H1 (cell line): ENCODE measurements around the gene RAB35. TPM values are rescaled to one million over a fixed set of nuclear protein-coding genes. Genes with fewer than 3 reads are reported as not detected.

Experiments used
- ASH2L ChIP-seq: fragments of 200-600, 300-600 bp; sonication (generic); IDR thresholded peaks from one replicate; pipeline ENCODE4 v1.7.1; 2017; ENCODE audit warnings: low read length
- ATF3 ChIP-seq: IDR thresholded peaks from 2 replicates; pipeline ENCODE4 v1.6.1; 2011; ENCODE audit warnings: low read depth, mild to moderate bottlenecking, low read length; ENCODE audit not compliant: insufficient read depth
- CHD1 ChIP-seq: IDR thresholded peaks from 2 replicates; pipeline ENCODE4 v1.6.1; 2012; ENCODE audit warnings: low read depth, low read length, improper control_type of control experiment
- CTCF ChIP-seq, 3 experiments: IDR thresholded peaks; 1 replicate in 2 of 3; 2 replicates in 1 of 3; pipeline versions ENCODE4 v1.5.1 to v1.6.1; 2011; ENCODE audit warnings: low read length in 3 of 3, mild to moderate bottlenecking in 3 of 3, inconsistent platforms in 2 of 3, low read depth in 1 of 3, moderate library complexity in 1 of 3; ENCODE audit not compliant: insufficient read depth in 1 of 3; ENCODE audit errors: control extremely low read depth in 1 of 3
- GABPA ChIP-seq: IDR thresholded peaks from 2 replicates; pipeline ENCODE4 v1.6.1; 2011; ENCODE audit warnings: mild to moderate bottlenecking, low read length, moderate library complexity, borderline replicate concordance; ENCODE audit not compliant: insufficient read depth
- HDAC6 ChIP-seq: IDR thresholded peaks from one replicate; pipeline ENCODE4 v1.7.1; 2012; ENCODE audit warnings: low read depth, mild to moderate bottlenecking, inconsistent platforms, low read length, moderate library complexity
- KDM1A ChIP-seq: fragments of 200-600, 300-600 bp; sonication (generic); IDR thresholded peaks from 2 replicates; pipeline ENCODE4 v1.7.1; 2016; ENCODE audit warnings: mild to moderate bottlenecking, low read length, borderline replicate concordance
- KDM5A ChIP-seq: fragments of 200-600 bp; IDR thresholded peaks from 2 replicates; pipeline ENCODE4 v1.7.1; 2012; ENCODE audit warnings: mild to moderate bottlenecking, low read length, inconsistent platforms, mixed read lengths
- NANOG ChIP-seq: IDR thresholded peaks from 2 replicates; pipeline ENCODE4 v1.6.1; 2011; ENCODE audit warnings: low read length, low read depth, mild to moderate bottlenecking, inconsistent platforms; ENCODE audit not compliant: insufficient read depth, poor library complexity, severe bottlenecking
- POLR2A ChIP-seq, 2 experiments: IDR thresholded peaks; 1 replicate in 1 of 2; 2 replicates in 1 of 2; pipeline ENCODE4 v1.6.1; 2011; ENCODE audit warnings: low read depth in 2 of 2, low read length in 2 of 2, mild to moderate bottlenecking in 2 of 2; ENCODE audit errors: control extremely low read depth in 1 of 2
- POLR2AphosphoS5 ChIP-seq: IDR thresholded peaks from 2 replicates; pipeline ENCODE4 v1.6.1; 2011; ENCODE audit warnings: low read depth, low read length
- POU5F1 ChIP-seq: IDR thresholded peaks from 2 replicates; pipeline ENCODE4 v1.6.1; 2011; ENCODE audit warnings: low read depth, mild to moderate bottlenecking, low read length, moderate library complexity
- RNF2 ChIP-seq: fragments of 200-900, 300-1000 bp; sonication (generic); IDR thresholded peaks from 2 replicates; pipeline ENCODE4 v1.7.1; 2016; ENCODE audit warnings: borderline replicate concordance, low read depth, mild to moderate bottlenecking, antibody characterized with exemption, low read length; ENCODE audit not compliant: poor library complexity, severe bottlenecking; ENCODE audit errors: missing control alignments
- SAP30 ChIP-seq: fragments of 300-600 bp; sonication (generic); IDR thresholded peaks from 2 replicates; pipeline ENCODE4 v1.7.1; 2012; ENCODE audit warnings: low read length, moderate library complexity, mild to moderate bottlenecking, inconsistent platforms; ENCODE audit not compliant: insufficient read depth, insufficient replicate concordance
- SP1 ChIP-seq: IDR thresholded peaks from 2 replicates; pipeline ENCODE4 v1.6.1; 2011; ENCODE audit warnings: low read depth, low read length
- SP4 ChIP-seq: IDR thresholded peaks from 2 replicates; pipeline ENCODE4 v1.6.1; 2012; ENCODE audit warnings: low read length, inconsistent platforms
- TEAD4 ChIP-seq: IDR thresholded peaks from 2 replicates; pipeline ENCODE4 v1.6.1; 2012; ENCODE audit warnings: low read depth, low read length, inconsistent platforms, mixed read lengths
- USF2 ChIP-seq: IDR thresholded peaks from 2 replicates; pipeline ENCODE4 v1.6.1; 2011; ENCODE audit warnings: low read length, improper control_type of control experiment
- YY1 ChIP-seq: IDR thresholded peaks from 2 replicates; pipeline ENCODE4 v1.6.1; 2011; ENCODE audit warnings: low read depth, mild to moderate bottlenecking, low read length
- polyA plus RNA-seq, 7 experiments: library from polyadenylated mRNA; depleted of rRNA in 3 of 7; stranded (reverse) in 5 of 7; unstranded in 2 of 7; fragments of >200 nt in 5 of 7; fragments of 200-250 nt in 2 of 7; gene quantifications; 1 replicate in 5 of 7; 2 replicates in 1 of 7; 4 replicates in 1 of 7; pipeline versions ENCODE4 v1.2.1 to v1.2.3, GENCODE V29; 2011 to 2013; ENCODE audit warnings: missing spikeins in 2 of 7, mixed read lengths in 2 of 7
- total RNA-seq: library from RNA; stranded (reverse); fragmentation: NEBNext Ultra II Directional; extraction: Animal tissue kit (Norgen Biotek cat#: 25700); gene quantifications from 2 replicates; pipeline ENCODE4 v1.2.1, GENCODE V29; 2021

RAB35 gene
- total and polyA plus RNA-seq, 2 of the 8 experiments (the other 6 are each of a cell fraction or from before 2014, with no cell fraction given), result 33.4 to 39.0 TPM

- no peak for TF ChIP-seq NANOG
- peak; percentile 90 to 96 (median 92) for TF ChIP-seq CTCF (IDR thresholded peaks at IDR 0.05; ENCODE audit: control extremely low read depth in 1 of 3, insufficient read depth in 1 of 3, low read depth in 1 of 3, low read length in 3 of 3)
- peak; percentile 73 for TF ChIP-seq GABPA
- TF ChIP-seq KDM1A, result no peak
- TF ChIP-seq KDM5A, result no peak
- TF ChIP-seq ATF3, result 0 out of 2 replicates have a peak, but pooled peaks have one; percentile 46
- no peak for TF ChIP-seq SP4
- no peak for TF ChIP-seq HDAC6
- no peak for TF ChIP-seq CHD1
- TF ChIP-seq USF2, result peak; percentile 48; the same call in 1 of the 2 replicates
- TF ChIP-seq SP1, result peak; percentile 93
- peak; percentile 83 for TF ChIP-seq YY1
- peak; percentile 100 for TF ChIP-seq TEAD4
- TF ChIP-seq ASH2L, result peak; percentile 62
- TF ChIP-seq SAP30, result no peak
- no peak for TF ChIP-seq POU5F1
- TF ChIP-seq RNF2, result no peak
- TF ChIP-seq POLR2A (IDR thresholded peaks at IDR 0.05; ENCODE audit: control extremely low read depth in 1 of 2, low read depth in 2 of 2, low read length in 2 of 2), result peak; percentile 52 to 79
- peak; percentile 43 for TF ChIP-seq POLR2AphosphoS5
Measured at GRCh38 chr12:120086801-120087621, 29.5 kb downstream of the RAB35 start (continued).
